Activated B cell treated with CpG ODN at 0.5 μM for 24 hours (primary cell): ENCODE measurements around the gene SLC41A1. TPM values are rescaled to one million over a fixed set of nuclear protein-coding genes. Genes with fewer than 3 reads are reported as not detected.
A peak's percentile ranks its signal among the peaks of the same experiment; 100 is the strongest.

Source experiments
- ATAC-seq: fragments of 200-7000 bp; cut with Tn5 transposase; one replicate; pipeline ENCODE4 v1.10.0; 2021; ENCODE audit warnings: low read depth, mild to moderate bottlenecking, moderate library complexity
- CTCF ChIA-PET: fragments of 350-600 bp; sonication (Branson Sonifier 250); formaldehyde crosslinking; loops from one replicate; lab custom pipeline; 2021; ENCODE audit warnings: antibody characterized with exemption; lab: Charles Lee
- POLR2A ChIA-PET: fragments of 350-600 bp; sonication (Branson Sonifier 250); formaldehyde crosslinking; loops from one replicate; lab custom pipeline; 2021; ENCODE audit warnings: antibody characterized with exemption; lab: Charles Lee
- DNase-seq: peaks from one replicate; pipeline ENCODE4 v3.0.0; 2022
- H3K27ac Mint-ChIP-seq: one replicate; pipeline ENCODE4 v1.8.0; 2020; ENCODE audit warnings: mixed read lengths
- H3K27me3 Mint-ChIP-seq: one replicate; pipeline ENCODE4 v1.8.0; 2021; ENCODE audit warnings: mixed read lengths
- H3K36me3 Mint-ChIP-seq: one replicate; pipeline ENCODE4 v1.8.0; 2021; ENCODE audit warnings: low read depth, mixed read lengths
- H3K4me1 Mint-ChIP-seq: one replicate; pipeline ENCODE4 v1.8.0; 2021; ENCODE audit warnings: mixed read lengths
- H3K4me3 Mint-ChIP-seq: one replicate; pipeline ENCODE4 v1.8.0; 2020; ENCODE audit warnings: mild to moderate bottlenecking, mixed read lengths
- H3K9me3 Mint-ChIP-seq: one replicate; pipeline ENCODE4 v1.8.0; 2020; ENCODE audit warnings: mixed read lengths
- intact Hi-C: fragments of 100-400 bp; cut with micrococcal nuclease; formaldehyde crosslinking; loops from one replicate; pipeline ENCODE4 v1.15.1; 2024
- total RNA-seq: library from RNA; stranded (reverse); gene quantifications from 2 replicates; pipeline ENCODE4 v1.2.3, GENCODE V29; 2022
- TF ChIP-seq, protein P1 (sequence below): fragments of 200-600 bp; IDR thresholded peaks from one replicate; pipeline ENCODE4 v1.8.0; 2022; ENCODE audit warnings: antibody characterized with exemption, mild to moderate bottlenecking

SLC41A1 gene
- total RNA-seq, 1 donor from 2014 or later, result 32.4 TPM

DNA sequence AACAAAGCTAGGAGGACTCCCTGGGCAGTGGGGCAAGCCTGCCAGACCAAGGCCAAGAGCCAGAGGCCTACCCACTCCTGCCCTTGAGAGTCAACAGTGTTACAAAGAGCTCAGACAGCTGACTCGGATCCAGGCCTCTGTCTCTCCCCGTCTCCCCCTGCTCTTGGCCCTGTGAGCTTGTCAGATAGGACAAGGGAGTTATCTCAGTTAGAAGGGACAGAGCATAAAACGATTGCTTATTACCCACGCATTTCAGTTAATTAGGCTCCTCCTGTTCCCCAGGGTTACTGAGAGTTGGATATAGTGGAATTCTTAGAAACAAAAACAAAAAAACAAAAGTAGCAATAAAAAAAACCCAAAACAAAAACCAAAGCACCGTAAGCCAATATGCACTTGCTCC is 1.3 kb downstream of the SLC41A1 start:
- DNase-seq (no peak), ATAC-seq (no peak)
- Mint-ChIP-seq H3K4me1 (peaks cover 64% of the 10 kb centered on the region), H3K27ac (peak overlapping the region; percentile 66), H3K4me3 (peak overlapping the region; percentile 95), H3K36me3 (peaks cover 31% of the 10 kb centered on the region), H3K27me3 (no peaks in the 10 kb centered on the region), H3K9me3 (no peaks in the 10 kb centered on the region)
- CTCF ChIA-PET, result interaction anchor here (1.0 to 2.4 kb wide), 3 partner anchors 17 to 166 kb away, joined by 3 to 6 read pairs (median 6); no protein-coding TSS in a partner anchor
- POLR2A ChIA-PET, result interaction anchor here (0.9 to 4.9 kb wide), 8 partner anchors 15 to 180 kb away, joined by 3 to 40 read pairs (median 6); partner anchors contain the start of genes ELK4, PM20D1 and RAB29
- TF ChIP-seq, protein P1, sequence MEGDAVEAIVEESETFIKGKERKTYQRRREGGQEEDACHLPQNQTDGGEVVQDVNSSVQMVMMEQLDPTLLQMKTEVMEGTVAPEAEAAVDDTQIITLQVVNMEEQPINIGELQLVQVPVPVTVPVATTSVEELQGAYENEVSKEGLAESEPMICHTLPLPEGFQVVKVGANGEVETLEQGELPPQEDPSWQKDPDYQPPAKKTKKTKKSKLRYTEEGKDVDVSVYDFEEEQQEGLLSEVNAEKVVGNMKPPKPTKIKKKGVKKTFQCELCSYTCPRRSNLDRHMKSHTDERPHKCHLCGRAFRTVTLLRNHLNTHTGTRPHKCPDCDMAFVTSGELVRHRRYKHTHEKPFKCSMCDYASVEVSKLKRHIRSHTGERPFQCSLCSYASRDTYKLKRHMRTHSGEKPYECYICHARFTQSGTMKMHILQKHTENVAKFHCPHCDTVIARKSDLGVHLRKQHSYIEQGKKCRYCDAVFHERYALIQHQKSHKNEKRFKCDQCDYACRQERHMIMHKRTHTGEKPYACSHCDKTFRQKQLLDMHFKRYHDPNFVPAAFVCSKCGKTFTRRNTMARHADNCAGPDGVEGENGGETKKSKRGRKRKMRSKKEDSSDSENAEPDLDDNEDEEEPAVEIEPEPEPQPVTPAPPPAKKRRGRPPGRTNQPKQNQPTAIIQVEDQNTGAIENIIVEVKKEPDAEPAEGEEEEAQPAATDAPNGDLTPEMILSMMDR, result no peak
- intact Hi-C loops, result loop anchor here (2.0 to 5.0 kb wide), 2 partner anchors 19 to 106 kb away; no protein-coding TSS in a partner anchor

DNA sequence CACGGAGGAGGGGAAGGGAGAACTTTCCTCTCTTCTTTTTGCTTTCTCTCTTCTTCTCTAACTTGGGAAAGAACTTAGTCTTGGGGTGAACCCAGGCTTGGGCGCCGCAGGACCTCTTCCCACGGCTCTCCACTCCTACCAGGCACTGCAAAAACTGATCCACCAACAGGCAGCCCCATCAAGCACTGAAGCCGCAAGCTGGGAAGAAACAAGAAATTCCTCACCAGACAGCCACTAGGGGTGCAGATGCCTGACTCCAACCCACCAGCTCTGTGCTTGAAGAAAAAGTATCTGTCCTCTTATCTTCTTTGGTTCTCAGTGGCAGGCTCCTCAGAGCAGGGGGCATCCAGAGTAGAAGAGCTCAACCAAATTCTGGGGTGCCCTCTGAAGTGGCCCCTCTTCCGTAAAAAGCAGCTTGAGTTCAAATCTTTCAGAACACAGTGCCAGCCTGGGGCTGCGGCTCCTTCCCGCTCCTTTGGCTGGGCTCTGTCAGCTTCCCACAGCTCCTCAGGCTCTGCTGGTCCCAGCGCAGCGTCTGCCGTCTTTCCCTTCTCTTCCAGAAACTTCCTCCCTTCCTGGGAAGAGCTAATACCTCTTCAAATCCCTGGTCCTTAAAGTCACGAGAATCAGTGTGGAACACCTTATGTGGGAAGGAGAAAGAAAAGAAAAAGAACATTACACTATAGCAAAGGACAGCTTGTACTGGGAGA is 2.4 kb downstream of the SLC41A1 start:
- Mint-ChIP-seq H3K36me3 (peaks cover 35% of the 10 kb centered on the region), H3K4me3 (peak overlapping the region; percentile 95), H3K4me1 (peaks cover 74% of the 10 kb centered on the region), H3K9me3 (no peaks in the 10 kb centered on the region), H3K27me3 (no peaks in the 10 kb centered on the region), H3K27ac (no peak overlapping the region)
- CTCF ChIA-PET, result interaction anchor here (1.0 to 2.4 kb wide), 4 partner anchors 16 to 167 kb away, joined by 3 to 6 read pairs (median 4); no protein-coding TSS in a partner anchor
- POLR2A ChIA-PET, result interaction anchor here (0.6 to 4.9 kb wide), 5 partner anchors 18 to 522 kb away, joined by 4 to 40 read pairs (median 5); partner anchors contain the start of genes ELK4, PM20D1 and RAB29
- ATAC-seq (no peak), DNase-seq (no peak)
- intact Hi-C loops, result loop anchor here (5.0 kb wide), 1 partner anchor 107 kb away; no protein-coding TSS in a partner anchor
- TF ChIP-seq, protein P1, result no peak

DNA sequence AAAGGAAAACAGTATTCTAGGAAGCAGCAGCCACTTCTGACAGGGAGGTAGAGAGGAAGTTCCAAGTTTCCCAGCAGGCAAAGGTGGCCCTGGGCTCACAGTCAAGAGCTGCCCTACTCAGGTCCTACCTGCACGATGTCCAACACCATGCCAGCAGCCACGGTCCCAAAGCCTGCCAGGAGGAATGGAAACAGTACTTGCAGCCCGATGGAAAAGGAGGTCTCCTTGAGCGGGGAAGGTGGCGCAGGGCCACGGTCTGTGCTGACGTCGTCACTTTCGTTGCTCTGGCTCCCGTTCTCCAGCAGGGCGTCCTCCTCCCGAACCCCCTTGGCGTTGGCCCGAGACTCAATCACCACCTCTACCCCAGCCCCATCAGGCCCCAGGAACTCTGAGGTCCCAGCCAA is 3.1 kb downstream of the SLC41A1 start:
- Mint-ChIP-seq H3K4me1 (peaks cover 80% of the 10 kb centered on the region), H3K4me3 (no peak overlapping the region), H3K27me3 (no peaks in the 10 kb centered on the region), H3K36me3 (peaks cover 35% of the 10 kb centered on the region), H3K27ac (no peak overlapping the region), H3K9me3 (no peaks in the 10 kb centered on the region)
- ATAC-seq, result no peak
- intact Hi-C loops, result loop anchor here (5.0 kb wide), 1 partner anchor 107 kb away; no protein-coding TSS in a partner anchor
- no peak for DNase-seq
- TF ChIP-seq, protein P1, result no peak
- ChIA-PET CTCF (interaction anchor here (1.2 to 2.4 kb wide), 2 partner anchors 98 to 167 kb away, joined by 3 to 6 read pairs; no protein-coding TSS in a partner anchor), POLR2A (interaction anchor here (0.6 to 4.9 kb wide), 4 partner anchors 17 to 697 kb away, joined by 5 to 40 read pairs (median 9); partner anchors contain the start of genes PM20D1 and RAB29)

DNA sequence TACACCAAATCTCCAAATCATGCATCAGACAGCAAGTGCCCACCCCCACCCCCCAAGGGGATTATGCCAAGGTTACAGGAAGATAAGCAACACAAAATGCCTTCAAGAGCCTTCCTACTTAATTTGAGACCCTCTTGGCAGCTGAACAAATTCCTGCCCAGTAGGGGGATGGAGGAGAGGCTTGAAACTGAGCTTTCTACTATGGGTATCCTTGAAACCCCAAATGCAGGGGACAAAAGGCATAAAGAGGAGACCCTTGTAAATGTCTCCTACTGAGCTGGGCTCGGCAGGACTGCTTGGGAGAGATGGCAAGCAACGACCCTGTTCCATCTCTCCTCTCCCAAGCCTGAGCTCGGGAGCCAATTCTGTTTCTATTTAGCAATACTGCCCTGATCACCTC is 3.5 kb downstream of the SLC41A1 start:
- H3K36me3 Mint-ChIP-seq, result peaks cover 37% of the 10 kb centered on the region
- ATAC-seq (no peak), DNase-seq (no peak)
- H3K27me3 Mint-ChIP-seq, result no peaks in the 10 kb centered on the region
- ChIA-PET CTCF (interaction anchor here (1.2 to 1.3 kb wide), 2 partner anchors 99 to 297 kb away, joined by 3 read pairs; no protein-coding TSS in a partner anchor), POLR2A (interaction anchor here (0.6 to 4.9 kb wide), 3 partner anchors 17 to 697 kb away, joined by 6 to 40 read pairs (median 12); partner anchors contain the start of gene RAB29)
- H3K9me3 Mint-ChIP-seq, result no peaks in the 10 kb centered on the region
- H3K4me1 Mint-ChIP-seq, result peaks cover 82% of the 10 kb centered on the region
- H3K27ac Mint-ChIP-seq, result peak overlapping the region; percentile 6
- intact Hi-C loops, result no loop called here
- TF ChIP-seq, protein P1, result no peak
- H3K4me3 Mint-ChIP-seq, result no peak overlapping the region
